DMS53 treated with DMSO at 0.1 percent for 48 hours (cell line): Measurements from ENCODE around the gene CCNF.
A peak's percentile ranks its signal among the peaks of the same experiment; 100 is the strongest.

Experiments
- DNase-seq: peaks from one replicate; lab custom pipeline; 2025; ENCODE audit not compliant: unreplicated experiment; lab: John Stamatoyannopoulos, UW

CCNF gene

GRCh38 chr16:2484898-2485508 lies 55.8 kb downstream of the CCNF start:
- DNase-seq = no peak

- DNase-seq = no peak
Observed at GRCh38 chr16:2485811-2486507, 56.7 kb downstream of the CCNF start.

GRCh38 chr16:2486645-2487516 lies 57.6 kb downstream of the CCNF start:
- DNase-seq = no peak

- DNase-seq = no peak
Observed at GRCh38 chr16:2487517-2487842, 58.2 kb downstream of the CCNF start.

GRCh38 chr16:2487903-2488531 lies 58.8 kb downstream of the CCNF start:
- no peak for DNase-seq

GRCh38 chr16:2489581-2489980 lies 60.3 kb downstream of the CCNF start:
- DNase-seq = no peak

- peak; percentile 22 for DNase-seq
Observed at GRCh38 chr16:2490190-2491105, 61.2 kb downstream of the CCNF start.

GRCh38 chr16:2492292-2492691 lies 63.0 kb downstream of the CCNF start:
- DNase-seq = no peak

GRCh38 chr16:2493605-2494004 lies 64.4 kb downstream of the CCNF start:
- no peak for DNase-seq

GRCh38 chr16:2494616-2495015 lies 65.4 kb downstream of the CCNF start:
- DNase-seq = no peak

- DNase-seq = no peak
Observed at GRCh38 chr16:2495041-2495440, 65.8 kb downstream of the CCNF start.

GRCh38 chr16:2496223-2497115 lies 67.2 kb downstream of the CCNF start:
- no peak for DNase-seq

GRCh38 chr16:2497116-2497630 lies 67.9 kb downstream of the CCNF start:
- no peak for DNase-seq

- no peak for DNase-seq
Observed at GRCh38 chr16:2497695-2498484, 68.6 kb downstream of the CCNF start.

- no peak for DNase-seq
Observed at GRCh38 chr16:2498531-2499253, 69.4 kb downstream of the CCNF start.

GRCh38 chr16:2499454-2499853 lies 70.2 kb downstream of the CCNF start:
- no peak for DNase-seq

GRCh38 chr16:2499890-2500429 lies 70.7 kb downstream of the CCNF start:
- DNase-seq = no peak
